ENCODE results near the gene CNTNAP2.

CNTNAP2 gene

GRCh38 chr7:148433521-148434180, 2317.1 kb downstream of the CNTNAP2 start:
- no peak for TF ChIP-seq CTCF (IDR thresholded peaks at IDR 0.05; ENCODE audit: low read depth, low read length)
- no peak overlapping the region for H3K4me3 ChIP-seq (ENCODE audit: low read depth, low read length)

GRCh38 chr7:148434181-148434757, 2317.7 kb downstream of the CNTNAP2 start:
- H3K4me3 ChIP-seq (ENCODE audit: low read depth, low read length): no peak overlapping the region
- no peak for TF ChIP-seq CTCF (IDR thresholded peaks at IDR 0.05; ENCODE audit: low read depth, low read length)

GRCh38 chr7:148434887-148435286, 2318.3 kb downstream of the CNTNAP2 start:
- TF ChIP-seq CTCF (IDR thresholded peaks at IDR 0.05; ENCODE audit: low read depth, low read length): no peak
- H3K4me3 ChIP-seq (ENCODE audit: low read depth, low read length): no peak overlapping the region

DNA sequence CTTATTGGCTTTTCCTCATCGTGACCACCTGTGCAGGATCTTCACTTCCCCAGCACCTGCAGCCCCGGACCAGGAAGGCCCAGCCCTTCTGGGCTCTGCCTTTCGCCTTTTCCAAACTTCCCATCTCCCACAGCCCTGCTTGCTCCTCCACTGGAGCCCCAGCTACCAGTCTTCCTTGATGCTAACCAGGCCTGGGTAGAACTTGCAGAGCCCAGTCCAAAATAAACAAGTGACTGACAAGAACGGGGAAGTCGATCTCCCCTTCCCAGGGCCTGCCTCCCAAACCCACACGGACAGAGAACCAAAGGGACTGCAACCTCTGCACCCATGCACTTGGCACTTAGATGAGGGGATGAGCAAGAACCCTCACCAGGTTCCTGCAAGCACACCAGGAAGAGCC, 2319.1 kb downstream of the CNTNAP2 start:
- no peak overlapping the region for H3K4me3 ChIP-seq (ENCODE audit: low read depth, low read length)
- TF ChIP-seq CTCF (IDR thresholded peaks at IDR 0.05; ENCODE audit: low read depth, low read length): no peak

DNA sequence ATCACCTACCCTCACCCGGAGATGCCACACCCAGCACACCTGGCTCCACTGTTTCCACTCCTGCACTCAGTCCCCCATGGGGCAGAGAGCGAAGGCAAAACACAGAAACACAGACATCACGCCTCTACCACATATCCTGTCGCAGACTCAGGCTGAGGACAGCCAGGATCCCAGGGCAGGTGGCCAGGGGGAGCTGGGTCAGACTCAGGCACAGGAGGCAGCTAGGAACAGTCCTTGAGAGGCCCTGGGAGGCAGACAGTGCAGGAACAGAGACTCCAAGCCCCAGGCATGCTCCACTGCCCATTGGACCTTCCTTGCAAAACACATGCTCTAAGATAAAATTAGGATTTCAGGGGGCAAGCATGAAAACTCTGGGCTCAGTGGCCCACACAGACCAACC, 2319.5 kb downstream of the CNTNAP2 start:
- H3K4me3 ChIP-seq (ENCODE audit: low read depth, low read length): no peak overlapping the region
- no peak for TF ChIP-seq CTCF (IDR thresholded peaks at IDR 0.05; ENCODE audit: low read depth, low read length)

DNA sequence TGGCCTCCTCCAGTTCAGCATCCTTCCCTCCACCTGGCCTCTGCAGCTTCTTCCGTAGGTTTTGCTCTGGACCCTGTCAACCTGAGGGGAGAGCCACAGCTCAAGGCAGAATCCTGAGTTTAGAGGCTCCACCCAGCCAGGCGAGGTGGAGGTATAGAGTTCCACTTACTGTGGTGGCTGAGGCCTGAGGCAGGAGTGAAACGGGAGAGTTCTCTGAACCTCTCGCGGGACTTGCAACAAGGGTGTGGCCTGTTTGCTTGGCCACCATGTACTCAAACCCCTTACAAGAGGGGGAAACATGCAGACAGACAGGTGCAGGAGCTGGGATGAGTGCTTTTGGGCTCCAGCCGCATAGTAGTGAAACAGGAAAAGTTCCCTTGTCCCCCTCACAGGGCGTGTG, 2320.0 kb downstream of the CNTNAP2 start:
- no peak for TF ChIP-seq CTCF (IDR thresholded peaks at IDR 0.05; ENCODE audit: low read depth, low read length)
- H3K4me3 ChIP-seq (ENCODE audit: low read depth, low read length): no peak overlapping the region

- TF ChIP-seq CTCF (IDR thresholded peaks at IDR 0.05; ENCODE audit: low read depth, low read length): no peak
- H3K4me3 ChIP-seq (ENCODE audit: low read depth, low read length): no peak overlapping the region
Observed at GRCh38 chr7:148437043-148437442, 2320.4 kb downstream of the CNTNAP2 start.

Data from WI38 (cell line).